Measurements from ENCODE around the gene POLE3.
"Not testable (repeated sequence)": the region's sequence is repeated elsewhere in the genome, so short reads cannot be mapped to it uniquely, and the experiment has no call there.

POLE3 gene

GRCh38 chr9:113406353-113406752, 4.1 kb downstream of the POLE3 start:
- DNase-seq (ENCODE audit: low read depth in 2 of 3, low spot score in 2 of 3), result not testable (repeated sequence)

DNA sequence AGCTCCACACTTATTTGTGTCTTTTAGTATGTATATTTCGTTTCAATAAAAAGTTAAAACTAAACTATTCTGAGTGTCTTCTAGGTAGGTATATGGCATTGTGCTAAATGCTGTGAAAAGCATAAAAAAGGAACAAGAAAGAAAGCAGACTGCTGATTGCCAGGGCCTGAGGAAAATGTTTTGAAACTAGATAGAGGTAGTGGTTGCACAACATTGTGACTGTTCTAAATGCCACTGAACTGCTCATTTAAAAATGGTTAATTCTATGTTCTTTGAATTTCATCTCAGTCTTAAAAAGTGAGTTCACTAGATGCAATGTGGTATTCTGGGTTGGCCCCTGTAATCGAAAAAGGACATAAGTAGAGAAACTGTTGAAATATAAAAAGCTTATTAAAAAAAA, 6.8 kb downstream of the POLE3 start:
- no peak for DNase-seq (ENCODE audit: low read depth in 2 of 3, low spot score in 2 of 3)

DNA sequence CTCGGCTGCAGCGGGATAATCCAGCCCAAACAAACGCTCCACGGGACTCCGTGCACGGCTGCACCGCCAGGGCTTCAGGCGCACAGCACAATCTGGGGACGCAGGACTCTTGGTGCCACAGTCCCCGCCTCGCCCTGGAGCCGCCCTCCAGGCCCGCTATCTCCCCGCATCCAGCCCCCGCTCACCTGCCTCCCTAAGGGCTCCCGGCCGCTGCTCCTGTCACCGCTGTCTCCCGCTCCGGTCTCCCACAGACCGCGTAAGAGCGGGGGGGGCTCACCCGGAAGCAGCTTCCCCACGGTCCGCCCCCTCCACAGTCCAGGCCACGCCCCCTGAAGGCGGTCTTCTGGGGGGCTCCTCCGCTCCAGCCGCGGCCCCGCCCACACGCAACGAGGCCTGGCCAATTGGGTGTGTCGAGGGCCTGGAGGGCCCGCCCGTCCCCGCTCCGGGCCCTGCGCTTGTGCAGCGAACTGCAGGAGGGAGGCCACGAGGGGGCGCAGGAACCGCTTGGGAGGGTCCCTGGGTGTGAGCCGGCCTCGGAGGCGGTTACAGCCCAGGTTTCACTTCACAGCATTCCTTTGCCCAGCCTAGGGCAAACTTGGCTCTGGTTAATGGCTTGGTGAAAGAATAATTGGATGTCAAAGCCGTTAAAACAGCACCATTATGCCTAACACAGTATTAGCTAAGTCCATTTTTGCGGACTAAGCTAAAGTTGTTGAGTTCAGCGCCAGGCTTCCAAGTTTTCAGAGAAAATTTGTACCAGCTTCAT, 9.3 kb downstream of the POLE3 start, which contains the start of gene ALAD:
Gene ALAD, minus strand, starts transcription at position 258 of the 766 bp plus-strand sequence. CDS start 7,725 bp downstream, outside the sequence.
- DNase-seq (ENCODE audit: low read depth in 2 of 3, low spot score in 2 of 3), result peak; percentile 97 to 99 (median 97)

DNA sequence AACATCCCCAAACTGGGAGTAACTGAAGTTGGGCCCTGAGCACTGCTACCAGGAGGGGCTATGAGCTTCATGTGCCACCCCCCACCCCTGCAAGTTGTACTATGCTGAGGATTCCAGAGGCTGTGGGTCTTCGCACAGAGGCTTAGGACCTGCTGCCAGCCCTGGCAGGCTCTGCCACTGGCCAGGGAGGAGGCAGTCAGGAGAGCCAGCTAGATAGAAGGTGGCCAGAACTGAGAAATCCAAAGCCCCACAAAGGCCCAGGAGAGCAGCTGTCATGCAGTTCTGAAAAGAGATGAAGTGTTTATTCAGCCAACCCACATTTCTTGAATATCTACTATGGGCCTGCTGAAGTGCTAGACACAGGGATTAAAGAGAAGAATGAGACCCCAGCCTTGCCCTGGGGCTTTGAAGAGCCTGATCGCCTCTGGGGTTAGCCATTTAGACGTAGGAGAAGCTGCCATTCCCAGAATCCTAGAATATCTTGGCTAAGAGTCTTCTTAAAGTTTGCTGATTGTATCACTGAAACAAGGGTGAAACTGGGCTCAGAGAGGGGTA, 10.8 kb downstream of the POLE3 start:
- no peak for DNase-seq (ENCODE audit: low read depth in 2 of 3, low spot score in 2 of 3)

DNA sequence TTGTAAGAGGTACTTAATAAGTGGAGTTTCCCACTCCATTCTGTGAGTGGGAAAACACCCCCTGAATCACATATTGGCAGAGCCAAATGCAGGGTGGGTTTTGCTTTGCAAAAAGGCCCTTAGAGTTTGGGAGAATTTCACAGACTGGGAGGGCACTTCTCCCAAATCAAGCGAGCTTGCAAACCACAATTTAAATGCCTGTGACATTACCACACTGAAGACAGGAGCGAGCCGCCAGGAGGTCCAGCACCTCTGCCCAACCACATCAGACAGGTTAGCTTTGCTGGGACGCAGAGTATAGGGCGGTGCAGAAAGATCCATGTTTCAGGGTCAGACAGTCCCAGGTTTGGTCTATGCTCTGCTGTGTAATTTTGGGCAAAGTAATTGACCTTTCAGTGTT, 11.7 kb downstream of the POLE3 start:
- DNase-seq (ENCODE audit: low read depth in 2 of 3, low spot score in 2 of 3), result no peak

DNA sequence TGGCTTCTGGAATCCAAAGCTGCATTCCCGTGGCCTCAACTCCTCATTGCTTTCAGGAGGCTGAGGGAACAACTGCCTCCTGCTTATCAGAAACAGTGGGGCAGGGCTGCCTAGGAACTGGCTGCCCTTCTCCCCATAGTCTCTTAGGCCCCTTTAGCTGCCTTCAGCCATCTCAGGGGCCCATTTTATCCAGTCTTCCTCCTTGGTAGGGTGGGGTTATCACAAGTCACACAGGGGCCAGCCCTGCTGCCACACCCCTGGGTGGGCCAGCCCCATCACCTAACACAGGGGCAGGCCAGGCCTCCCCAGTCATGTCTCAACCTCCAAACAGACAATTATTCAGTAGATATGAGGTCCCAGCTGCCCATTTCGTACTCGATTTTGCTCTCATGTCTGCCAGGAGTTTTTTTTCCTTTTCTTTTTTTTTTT, 13.3 kb downstream of the POLE3 start:
- no peak for DNase-seq (ENCODE audit: low read depth in 2 of 3, low spot score in 2 of 3)

DNA sequence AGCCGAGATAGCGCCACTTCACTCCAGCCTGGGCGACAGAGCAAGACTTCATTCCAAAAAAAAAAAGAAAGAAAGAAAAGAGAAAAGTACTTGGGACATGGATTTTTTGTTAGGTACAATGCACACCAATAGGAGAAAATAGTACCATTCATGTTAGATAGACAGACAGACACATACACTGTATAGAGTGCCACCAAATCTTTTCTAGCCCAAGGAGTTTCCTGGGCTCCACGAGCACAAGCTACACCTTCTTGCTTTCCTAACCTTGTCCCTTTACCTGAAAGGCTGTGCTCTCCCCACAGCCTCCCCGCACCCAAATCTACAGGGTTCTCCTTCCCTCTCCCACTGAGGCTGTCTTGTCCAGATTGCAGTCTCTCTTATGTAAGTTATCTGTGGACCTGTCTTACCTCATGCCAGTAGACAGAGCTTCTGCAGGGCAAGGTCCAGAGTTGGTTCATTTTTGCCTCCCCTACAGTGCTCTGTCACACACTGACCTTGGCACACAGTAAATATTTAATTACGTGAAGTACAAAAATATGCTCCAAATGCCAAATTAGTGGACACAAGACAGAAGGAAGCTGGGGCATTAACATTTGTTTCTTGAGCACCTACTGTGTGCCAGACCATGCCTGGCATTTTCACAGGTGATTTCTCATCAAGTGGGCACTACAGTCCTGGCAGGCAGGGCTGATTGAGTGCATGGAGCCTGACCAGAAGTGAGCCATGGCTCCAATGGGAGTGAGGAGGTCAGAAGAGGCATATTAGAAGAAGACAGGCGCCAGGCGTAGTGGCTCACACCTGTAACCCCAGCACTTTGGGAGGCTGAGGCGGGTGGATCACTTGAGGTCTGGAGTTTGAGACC, 15.2 kb downstream of the POLE3 start:
- no peak for DNase-seq (ENCODE audit: low read depth in 2 of 3, low spot score in 2 of 3)

- no peak for DNase-seq (ENCODE audit: low read depth in 2 of 3, low spot score in 2 of 3)
Observed at GRCh38 chr9:113393281-113393680, 17.2 kb downstream of the POLE3 start.

DNA sequence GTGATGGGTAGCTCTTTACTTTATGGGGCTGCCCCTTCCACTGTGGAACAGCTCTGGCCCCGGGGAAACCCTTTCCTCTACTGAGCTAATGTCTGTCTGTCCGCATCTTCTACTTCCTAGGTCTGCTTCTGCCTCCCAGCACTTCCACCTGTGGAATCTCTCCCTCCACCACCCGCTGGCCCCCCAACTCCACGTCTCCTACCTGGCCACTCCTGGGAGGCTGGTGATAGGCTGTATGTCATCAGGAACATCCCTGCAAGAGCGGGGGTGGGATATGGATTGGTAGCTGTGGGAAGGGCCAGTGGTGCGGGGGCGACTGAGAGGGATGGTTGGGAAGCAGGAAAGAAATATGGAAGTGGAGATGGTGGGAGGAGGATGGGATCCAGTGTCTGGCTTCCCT, 18.6 kb downstream of the POLE3 start:
- DNase-seq (ENCODE audit: low read depth in 2 of 3, low spot score in 2 of 3), result no peak

DNA sequence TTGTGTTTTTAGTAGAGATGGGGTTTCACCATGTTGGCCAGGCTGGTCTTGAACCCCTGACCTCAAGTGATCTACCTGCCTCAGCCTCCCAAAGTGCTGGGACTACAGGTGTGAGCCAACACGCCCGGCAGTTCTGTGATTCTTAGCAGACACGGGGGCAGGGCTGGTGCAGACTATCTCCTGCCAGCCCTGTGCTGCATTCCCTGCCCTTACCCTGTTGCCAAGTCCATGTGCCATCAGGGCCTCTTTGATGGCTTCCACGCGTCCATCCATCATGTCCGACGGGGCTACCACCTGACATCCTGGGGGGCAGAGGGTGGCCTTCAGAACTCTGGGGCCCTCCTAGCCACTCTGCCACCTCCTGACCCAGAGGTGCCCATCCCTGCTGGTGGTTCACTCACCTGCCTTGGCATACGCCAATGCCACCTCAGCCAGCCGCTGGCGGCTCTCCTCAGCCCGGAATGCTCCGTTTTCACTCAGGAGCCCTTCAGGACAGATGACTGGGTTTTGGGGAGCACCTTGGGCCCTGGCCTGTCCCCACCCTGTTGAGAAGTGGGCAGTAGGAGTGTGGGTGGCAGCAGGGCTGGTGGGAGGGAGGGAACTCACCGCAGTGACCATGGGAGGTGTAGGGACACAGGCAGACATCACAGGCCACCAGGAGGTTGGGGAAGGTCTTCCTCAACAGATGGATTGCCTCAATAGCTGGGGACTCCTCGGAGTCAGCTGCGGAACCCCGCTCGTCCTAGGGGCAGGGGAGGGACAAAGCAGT, 20.1 kb downstream of the POLE3 start:
- DNase-seq (ENCODE audit: low read depth in 2 of 3, low spot score in 2 of 3), result no peak

GRCh38 chr9:113389451-113389850, 21.0 kb downstream of the POLE3 start:
- DNase-seq (ENCODE audit: low read depth in 2 of 3, low spot score in 2 of 3), result no peak

DNA sequence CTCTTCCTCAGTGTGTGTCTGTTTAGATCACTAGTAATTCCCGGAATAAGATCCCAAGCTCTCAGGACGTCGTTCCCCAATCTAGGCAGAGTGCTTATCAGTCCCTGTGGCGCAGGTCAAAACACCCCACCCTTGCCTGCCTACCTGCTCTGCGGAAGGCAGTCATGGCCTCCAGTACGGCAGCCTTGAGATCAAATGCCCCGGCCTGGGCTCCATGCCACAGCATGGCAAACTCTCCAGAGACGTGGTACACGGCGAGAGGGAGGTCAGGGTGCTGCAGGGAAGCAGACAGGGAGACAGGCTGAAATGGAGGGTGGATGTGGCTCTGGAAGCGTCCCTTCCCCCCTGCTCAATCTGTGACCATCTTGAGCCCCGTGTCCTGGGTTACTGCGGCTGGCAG, 21.6 kb downstream of the POLE3 start:
- no peak for DNase-seq (ENCODE audit: low read depth in 2 of 3, low spot score in 2 of 3)

DNA sequence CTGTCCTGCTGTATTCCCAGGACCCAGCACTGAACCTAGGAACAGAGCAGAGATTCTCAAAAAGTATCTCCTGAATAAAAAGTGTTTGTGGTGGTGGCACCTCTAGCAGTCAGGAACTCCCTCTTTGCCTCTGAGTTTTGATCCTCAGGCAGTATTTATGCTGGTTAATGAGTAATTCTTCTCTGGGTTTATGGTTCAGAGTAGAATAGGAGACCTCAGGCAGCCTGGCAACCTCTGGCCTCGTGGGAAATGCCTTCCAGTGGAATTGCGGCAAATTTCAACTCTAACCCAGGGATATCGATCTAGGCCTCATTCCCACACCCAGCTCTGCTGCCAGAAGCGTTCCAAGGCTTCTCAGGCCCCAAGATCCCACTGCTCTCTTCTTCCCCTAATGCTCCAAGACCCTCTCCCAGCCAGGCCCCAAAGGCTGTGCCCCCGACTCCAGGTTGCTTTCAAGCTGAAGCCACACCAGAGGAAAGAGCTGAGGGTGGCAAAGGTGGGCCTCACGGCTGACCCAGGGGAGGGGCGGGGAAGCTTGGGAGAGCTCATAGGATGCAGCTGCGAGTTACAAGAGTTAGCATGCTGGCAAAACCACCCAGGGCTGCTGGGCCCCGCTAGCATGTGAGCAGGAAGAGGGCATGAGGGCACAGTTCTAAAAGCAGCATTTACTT, 22.8 kb downstream of the POLE3 start:
- no peak for DNase-seq (ENCODE audit: low read depth in 2 of 3, low spot score in 2 of 3)

DNA sequence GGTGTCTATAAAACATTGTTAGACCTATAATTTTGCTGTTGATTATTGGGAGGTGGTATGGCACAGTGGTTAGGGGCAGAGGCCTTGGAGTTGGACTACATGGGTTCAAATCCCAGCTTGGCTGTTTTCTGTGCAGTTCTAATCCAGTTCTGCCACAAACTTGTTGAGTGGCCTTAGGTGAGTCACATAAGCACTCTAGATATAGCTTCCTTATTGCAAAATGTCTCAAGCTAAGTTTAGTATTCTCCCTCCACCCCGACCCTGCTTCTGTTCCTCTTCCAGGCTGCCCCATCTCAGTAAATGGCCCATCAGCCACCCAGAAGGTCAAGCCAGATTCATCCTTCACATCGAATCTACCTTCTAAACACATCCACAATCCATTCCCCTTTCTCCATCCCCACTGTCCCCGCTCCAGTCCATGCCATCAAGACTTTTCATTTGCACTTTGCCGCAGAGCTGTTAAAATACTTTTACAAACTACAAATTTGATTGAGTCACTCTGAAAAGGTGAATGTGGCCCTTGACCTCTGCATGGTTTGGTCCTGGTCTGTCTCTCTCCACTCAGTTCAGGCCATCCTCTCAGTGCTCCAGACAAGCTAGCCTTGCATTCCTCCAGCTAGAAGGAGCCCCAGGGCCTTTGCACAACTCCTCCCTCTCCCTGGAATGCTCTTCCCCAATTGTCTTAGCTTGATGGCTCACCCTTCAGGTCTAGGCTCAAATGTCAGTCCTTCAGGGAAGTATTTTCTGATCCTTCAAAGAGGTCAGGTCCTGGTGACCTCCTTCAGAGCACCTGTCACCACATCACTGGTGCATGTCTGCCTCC, 23.7 kb downstream of the POLE3 start:
- no peak for DNase-seq (ENCODE audit: low read depth in 2 of 3, low spot score in 2 of 3)

DNA sequence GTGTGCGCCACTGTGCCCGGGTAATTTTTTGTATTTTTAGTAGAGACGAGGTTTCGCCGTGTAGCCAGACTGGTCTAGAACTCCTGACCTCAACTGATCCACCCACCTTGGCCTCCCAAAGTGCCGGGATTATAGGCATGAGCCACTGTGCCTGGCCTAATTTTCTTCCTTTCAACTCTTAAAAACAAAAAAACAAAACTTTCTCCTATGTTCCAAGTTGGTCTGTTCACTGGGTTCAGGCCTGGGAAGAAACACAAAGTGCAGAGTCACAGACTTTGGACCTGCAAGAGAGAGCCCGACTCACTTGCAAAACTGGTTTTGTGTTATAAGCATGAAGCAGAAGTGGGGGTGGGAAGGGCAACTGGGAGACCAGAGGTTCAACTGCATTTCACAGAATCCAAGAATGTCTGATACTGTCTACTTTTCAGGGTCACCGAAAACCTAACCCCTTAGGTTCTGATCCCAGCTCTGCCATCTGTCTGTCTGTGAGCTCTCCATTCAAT, 28.5 kb downstream of the POLE3 start:
- no peak for DNase-seq (ENCODE audit: low read depth in 2 of 3, low spot score in 2 of 3)

DNA sequence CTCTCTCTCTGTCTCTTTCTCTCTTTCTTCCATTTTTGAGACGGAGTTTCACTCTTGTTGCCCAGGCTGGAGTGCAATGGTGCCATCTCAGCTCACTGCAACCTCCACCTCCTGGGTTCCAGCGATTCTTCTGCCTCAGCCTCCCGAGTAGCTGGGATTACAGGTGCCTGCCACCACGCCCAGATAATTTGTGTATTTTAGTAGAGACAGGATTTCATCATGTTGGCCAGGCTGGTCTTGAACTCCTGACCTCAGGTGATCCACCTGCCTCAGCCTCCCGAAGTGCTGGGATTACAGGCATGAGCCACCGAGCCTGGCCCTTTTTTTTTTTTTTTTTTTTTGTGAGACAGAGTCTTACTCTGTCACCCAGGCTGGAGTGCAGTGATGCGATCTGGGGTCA, 29.0 kb downstream of the POLE3 start:
- not testable (repeated sequence) for DNase-seq (ENCODE audit: low read depth in 2 of 3, low spot score in 2 of 3)

DNA sequence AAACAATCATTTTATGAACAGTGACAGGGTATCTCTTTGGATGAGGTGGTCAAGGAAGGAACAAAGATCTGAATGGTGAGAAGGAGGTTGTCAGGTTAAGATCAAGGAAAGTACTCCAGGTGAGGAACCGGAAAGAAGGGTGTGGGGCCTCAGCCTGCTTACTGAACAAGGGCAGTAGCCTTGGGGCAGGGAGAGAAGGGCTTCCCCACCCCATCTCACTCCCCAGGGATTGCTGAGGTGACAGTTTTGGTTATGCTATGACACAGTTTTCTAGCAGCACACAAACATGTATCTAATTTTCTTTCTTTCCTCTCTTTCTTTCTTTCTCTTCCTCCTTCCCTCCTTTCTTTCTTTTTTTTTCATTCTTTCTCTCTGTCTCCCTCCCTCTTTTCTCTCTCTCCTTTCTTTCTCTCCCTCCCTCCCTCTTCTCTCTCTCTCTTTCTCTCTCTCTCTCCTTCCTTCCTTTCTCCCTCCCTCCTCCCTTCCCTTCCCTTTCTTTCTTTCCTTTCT, 29.6 kb downstream of the POLE3 start:
- no peak for DNase-seq (ENCODE audit: low read depth in 2 of 3, low spot score in 2 of 3)

GRCh38 chr9:113379829-113380210, 30.7 kb downstream of the POLE3 start:
- not testable (repeated sequence) for DNase-seq (ENCODE audit: low read depth in 2 of 3, low spot score in 2 of 3)

GRCh38 chr9:113379094-113379828, 31.2 kb downstream of the POLE3 start:
- DNase-seq (ENCODE audit: low read depth in 2 of 3, low spot score in 2 of 3), result not testable (repeated sequence)

Measured in activated CD8-positive, alpha-beta memory T cell treated with anti-CD3 and anti-CD28 coated beads for 48 hours (primary cell).